ENCODE results near the gene DUSP15.
A peak's percentile ranks its signal among the peaks of the same experiment; 100 is the strongest.

Gene DUSP15

GRCh38 chr20:31890646-31891045 is 20.3 kb upstream of the DUSP15 start:
- no peak for DNase-seq

- no peak for DNase-seq
Measured at GRCh38 chr20:31883829-31884228, 13.5 kb upstream of the DUSP15 start.

GRCh38 chr20:31881945-31882344 is 11.6 kb upstream of the DUSP15 start:
- DNase-seq: no peak

GRCh38 chr20:31879143-31879987 is 9.0 kb upstream of the DUSP15 start:
- DNase-seq: peak; percentile 91

DNA sequence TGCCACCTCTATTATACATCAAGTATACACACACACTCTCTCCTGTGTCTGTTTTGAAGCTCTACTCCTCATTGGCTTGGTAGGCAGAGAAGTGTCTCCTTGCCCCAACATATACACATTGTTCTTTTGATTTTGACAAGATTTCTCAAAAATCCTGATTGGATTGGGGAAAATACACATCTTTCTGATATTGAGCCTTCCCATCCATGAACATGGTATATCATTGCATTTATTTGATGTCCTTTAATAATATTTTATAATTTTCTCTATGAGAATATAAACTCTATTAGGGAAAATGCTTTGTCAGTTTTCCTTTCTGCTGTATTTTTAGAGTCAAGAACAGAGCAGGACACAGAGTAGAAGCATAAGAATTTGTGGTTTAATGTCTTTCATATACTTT is 7.4 kb upstream of the DUSP15 start:
- no peak for DNase-seq

DNA sequence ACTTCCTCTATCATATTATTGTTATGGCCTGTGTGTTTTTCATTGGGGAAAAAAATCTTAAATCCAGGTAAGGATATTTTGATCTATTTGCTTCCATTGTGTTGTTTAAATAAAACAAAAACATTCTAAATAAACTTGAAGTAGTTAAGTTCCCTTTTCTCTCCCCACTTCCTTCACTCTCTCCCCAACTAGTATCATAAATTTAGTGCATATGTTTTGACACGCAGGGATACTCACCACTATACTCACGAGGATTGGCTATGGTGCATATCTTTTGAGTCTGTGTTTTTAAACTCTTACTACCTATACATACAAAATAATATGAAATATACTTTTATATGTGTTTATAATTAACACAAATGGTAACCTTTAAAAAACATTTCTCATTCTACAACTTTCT is 5.3 kb upstream of the DUSP15 start:
- DNase-seq: no peak

DNA sequence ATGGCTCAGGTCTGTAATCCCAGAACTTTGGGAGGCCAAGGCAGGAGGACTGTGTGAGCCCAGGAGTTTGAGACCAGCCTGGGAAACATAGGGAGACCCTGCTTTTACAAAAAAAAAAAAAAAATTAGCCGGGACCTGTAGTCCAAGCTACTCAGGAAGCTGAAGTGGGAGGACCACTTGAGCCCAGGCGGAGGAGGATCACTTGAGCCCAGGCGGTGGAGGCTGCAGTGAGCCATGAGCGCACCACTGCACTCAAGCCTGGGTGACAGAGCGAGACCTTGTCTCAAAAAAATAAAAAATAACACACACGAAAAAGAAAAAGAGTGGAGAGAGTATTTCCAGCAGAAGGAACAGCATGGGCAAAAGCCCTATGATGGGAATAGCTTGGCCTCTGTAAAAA is 2.1 kb upstream of the DUSP15 start:
- DNase-seq: no peak

DNA sequence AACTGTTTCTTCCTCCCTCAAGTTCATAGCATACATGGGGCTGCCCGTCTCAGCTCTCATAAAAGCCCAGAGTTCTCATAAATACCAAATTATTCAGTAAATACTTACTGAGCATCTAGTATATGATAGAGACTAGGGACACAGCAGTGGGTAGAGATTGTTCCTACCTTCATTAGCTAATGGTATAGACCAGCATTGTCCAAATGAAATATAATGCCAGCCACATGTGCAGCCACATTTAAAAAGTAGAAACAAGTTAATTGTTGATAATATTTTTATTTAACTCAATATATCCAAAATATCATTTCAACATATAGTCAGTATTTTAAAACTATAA is 1.3 kb upstream of the DUSP15 start:
- DNase-seq: no peak

DNA sequence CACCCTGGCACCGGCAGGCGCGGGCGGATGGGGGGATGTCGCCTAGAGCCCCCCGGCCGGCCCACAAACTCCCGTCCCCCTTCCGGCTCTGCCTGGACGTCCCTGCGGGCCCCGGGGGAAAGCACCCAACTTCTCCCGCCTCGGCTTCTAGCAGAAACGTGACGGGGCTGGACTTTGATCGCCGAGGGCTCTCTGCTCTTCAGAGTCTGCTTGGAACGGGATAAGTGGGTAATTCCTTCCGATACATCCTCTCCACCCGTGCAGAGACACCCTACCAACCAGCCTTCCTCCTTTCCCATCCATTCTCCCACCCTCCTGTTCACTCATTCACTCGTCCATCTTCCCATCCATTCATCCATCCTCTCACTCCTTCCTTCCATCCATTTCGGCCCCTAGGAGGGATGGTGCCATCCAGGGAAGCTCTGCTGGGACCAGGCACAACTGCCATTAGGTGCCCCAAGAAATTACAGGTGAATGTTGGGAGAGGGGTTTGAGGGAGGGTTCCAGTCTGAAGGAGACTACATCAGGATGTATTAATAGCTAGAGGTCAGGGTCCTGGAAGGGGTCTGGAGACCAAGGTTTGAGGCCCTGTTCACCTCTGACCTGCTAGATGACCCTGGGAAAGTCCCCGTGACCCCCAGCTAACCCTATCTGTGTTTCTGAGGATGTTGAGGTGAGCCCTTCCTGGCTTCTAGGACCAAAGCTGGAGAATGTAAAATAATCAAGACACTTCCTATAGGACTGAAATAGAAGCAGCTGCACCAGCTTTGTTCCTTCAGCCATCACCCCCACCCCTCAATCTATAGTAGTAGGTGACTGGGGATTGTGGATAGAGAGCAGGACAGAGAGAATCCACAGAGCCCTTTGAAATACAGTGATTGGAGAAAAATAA is 645 bp upstream of the DUSP15 start:
- DNase-seq: no peak

DNA sequence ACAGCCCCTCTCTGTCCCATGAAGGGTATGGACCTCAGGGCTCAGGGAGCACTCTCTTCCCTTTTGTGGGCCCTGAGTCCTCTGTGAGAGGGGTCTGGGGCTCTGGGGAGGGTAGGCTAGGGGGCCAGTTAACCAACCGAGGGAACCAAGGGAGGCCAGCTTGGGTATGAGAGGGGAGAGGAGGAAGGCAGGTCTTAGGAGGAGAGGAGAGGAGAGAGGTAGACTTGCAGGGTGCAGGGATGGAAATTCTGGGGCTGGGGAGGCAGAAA is 720 bp downstream of the DUSP15 start:
- no peak for DNase-seq

DNA sequence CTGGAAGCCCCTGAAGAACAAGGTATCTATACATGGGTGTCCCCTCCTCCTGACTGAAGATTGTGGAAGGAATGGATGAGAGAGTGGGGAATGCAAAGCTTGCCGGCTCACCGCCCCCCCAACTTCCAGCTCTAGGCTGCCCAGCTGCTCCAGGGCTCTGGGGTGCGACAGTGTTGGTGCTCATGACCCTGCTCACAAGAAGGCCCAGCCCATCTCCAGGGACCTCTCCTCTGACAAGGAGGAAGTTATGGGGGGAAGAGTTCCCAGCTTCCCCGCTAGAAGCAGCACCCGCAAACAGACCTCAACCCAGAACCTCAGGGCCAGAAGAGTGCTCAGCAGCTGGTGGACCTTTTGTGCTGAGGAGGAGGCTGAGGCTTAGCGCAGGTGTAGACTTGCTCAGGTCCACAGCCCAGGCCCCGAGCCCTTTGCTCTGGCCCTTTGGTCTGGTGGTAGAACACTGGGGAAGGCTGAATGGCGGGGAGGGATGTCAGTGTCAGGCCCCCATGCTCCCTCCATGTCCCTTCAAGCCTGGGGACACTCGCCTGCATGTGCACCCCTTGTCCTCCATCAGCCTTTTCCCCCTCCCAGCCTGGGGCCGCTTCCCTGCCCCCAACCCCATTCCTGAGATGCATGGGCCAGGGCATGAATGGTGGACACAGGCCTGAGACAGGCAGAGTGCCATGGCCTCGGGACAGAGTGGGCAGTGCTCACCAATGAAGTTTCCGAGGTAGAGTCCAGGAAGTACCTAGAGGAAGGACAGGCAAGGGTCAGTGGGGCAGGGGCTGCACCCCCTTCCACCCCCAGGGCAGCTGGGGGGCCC is 1.3 kb downstream of the DUSP15 start:
- DNase-seq: no peak

- DNase-seq: no peak
Measured at GRCh38 chr20:31866221-31866620, 4.1 kb downstream of the DUSP15 start.

DNA sequence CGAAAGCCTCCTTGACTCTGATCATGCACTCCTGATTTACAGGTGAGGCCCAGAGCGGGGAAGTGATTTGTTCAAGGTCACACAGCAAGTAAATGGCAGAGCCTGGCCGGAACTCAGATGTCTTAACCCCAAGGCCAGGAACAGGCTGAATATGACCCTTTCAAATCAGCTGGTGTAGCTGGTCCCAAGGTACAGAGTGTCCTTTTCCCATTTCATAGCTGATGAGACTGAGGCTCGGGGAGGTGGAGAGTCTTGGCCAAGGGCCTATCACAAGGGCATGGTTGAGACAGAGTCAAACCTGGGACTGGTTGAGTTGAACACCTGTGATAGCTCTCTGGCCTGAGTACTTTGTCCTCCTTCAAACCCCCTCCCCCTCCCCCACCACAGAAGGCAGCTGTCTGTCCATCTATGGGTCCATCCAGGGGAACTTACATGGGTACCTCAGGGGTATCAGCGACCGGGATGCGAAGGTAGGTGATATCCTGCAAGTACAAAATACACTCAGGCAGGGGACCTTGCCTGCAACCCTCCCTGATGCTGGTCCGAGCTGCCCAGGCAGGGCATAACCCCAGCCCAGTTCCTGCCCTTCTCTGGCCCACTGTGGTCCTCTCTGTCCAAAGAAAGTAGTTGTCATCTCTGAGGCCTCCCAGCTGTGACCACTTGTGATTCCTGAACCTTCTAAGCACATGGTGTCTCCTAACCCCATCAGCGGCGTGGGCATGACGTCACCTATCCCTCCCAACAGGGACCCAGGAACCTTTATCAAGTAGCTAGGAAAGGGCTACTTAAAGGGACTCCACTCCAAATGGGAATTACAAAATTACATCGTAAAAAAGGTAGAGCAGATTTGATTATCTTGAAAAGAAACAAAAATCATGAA is 5.6 kb downstream of the DUSP15 start:
- no peak for DNase-seq

DNA sequence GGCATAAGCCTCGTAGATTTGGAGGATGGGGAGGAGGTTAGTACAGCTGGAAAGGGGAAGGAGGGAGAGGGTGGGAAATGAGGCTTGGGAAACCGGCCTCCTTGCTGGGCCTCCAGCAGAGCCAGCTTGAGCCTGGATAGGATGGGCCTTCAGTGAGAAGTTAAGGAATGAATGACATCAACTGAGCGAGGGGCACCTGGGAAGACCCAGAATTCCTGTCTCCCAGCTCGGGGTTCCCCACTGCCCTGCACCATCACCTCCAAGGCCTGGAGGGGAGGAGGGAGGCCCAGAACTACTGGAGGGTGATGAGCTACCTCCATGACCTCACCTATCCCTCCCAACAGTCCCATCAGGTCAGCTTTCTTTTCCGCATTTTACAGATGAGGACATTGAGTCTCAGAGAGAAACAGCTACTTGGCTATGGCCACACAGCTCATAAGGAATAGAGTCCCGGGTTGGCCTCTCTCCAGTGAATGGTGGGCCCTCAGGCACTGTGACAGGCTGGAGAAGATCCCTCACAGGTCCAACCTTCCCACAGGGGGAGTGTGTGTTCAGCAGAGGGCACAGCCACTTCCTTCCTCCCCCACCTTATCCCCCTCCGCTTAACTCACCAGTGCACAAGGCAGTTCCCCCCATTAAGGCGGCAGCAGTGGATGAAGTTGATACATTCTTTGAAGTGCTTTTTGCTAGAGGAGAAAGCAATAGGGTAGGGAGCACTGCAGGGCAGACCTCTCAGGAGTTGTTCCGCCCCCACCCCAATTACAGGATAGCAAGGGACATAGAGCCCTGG is 6.8 kb downstream of the DUSP15 start:
- DNase-seq: no peak

DNA sequence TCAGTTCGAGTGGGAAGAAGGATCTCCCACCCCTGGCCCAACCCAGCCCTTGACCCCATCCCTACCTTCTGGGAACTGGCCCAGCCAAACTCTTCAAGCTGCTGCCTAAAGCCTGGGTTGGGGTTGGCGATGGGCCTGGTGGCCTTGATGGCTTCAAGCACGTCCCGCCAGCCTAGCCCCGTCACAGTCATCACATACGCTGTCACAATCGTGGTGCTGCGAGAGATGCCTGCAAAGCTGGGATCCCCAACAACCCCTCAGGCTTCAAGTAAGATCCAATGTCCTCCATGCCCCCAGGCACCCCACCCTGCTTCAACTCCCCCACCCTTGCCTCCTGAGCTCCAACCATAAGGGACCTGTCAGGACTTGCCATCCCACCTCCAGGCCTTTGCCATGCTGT is 7.8 kb downstream of the DUSP15 start:
- DNase-seq: no peak

- no peak for DNase-seq
Measured at GRCh38 chr20:31862157-31862470, 8.2 kb downstream of the DUSP15 start.

DNA sequence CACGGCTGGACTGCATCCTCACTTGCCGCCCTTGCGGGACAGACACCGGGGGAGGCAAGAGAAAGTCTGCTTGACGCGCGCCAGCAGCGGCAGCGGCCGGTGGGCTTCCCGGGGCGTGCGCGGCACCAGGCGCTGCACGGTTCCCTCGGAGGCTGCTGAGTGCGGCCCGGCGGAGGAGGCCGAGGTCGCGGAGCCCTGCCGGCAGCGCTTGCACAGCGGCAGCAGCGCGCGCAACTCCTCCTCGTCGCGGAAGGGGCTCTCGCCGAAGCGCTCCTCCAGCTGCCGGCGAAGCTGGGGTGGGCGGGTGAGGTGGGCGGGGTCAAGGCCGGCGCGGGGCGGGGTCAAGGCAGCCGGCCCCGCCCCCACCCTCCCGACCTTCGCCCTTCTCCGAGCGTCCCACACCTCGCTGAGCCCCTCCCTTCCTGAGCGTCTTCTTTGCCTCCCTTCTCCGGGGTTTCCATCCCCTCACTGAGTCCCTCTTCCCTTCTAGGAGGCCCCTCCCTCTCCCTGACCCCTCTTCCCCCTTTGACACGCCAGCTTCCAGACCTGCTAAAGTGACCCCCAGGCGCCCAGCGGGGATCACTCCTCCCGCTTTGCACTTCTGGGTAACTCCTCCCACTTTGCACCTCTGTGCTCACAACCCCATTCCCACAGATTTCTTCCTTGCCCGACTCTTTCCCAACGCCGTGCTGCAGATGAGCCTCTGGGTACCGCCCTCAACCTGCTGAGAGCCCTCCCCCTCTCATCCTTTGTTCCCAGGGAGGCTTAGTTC is 8.8 kb downstream of the DUSP15 start:
- DNase-seq: peak; percentile 82

DNA sequence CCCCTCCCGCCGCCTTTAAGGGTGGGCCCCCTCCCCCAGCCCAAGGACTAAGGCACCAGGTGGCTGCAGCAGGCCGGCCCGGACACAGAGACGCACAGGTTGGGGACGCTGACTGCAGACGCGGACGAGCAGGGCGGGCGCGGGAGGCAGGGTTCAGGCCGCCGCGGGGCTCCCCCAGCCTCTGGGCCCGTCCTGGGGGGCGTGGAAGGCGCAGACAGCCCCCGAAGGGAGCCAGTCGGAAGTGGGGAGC is 9.3 kb downstream of the DUSP15 start:
- no peak for DNase-seq

GRCh38 chr20:31860390-31861134 is 9.8 kb downstream of the DUSP15 start:
- no peak for DNase-seq

- DNase-seq: no peak
Measured at GRCh38 chr20:31859998-31860380, 10.3 kb downstream of the DUSP15 start.

Measured in activated CD8-positive, alpha-beta memory T cell treated with anti-CD3 and anti-CD28 coated beads, Interleukin-2, amount 50 U/mL, for 48 hours (primary cell).